Measurements from ENCODE around the gene VPREB3.
A peak's percentile ranks its signal among the peaks of the same experiment; 100 is the strongest.

VPREB3 gene

DNA sequence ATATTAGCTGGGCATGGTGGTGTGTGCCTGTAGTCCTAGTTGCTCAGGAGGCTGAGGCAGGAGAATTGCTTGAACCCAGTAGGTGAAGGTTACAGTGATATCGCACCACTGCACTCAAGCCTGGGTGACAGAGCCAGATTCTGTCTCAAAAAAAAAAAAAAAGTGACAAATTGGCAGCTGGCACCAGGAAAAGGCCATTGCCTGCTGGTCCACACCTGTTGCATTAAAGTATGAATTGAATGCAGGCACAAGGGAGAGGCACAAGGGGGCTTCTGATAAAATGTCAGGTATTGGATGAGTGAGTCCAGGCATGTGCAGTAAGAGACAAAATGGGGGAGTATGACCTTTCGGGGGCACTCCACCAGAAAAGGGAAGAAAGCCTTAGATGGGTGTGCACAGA, 31.5 kb downstream of the VPREB3 start:
- DNase-seq, result no peak

DNA sequence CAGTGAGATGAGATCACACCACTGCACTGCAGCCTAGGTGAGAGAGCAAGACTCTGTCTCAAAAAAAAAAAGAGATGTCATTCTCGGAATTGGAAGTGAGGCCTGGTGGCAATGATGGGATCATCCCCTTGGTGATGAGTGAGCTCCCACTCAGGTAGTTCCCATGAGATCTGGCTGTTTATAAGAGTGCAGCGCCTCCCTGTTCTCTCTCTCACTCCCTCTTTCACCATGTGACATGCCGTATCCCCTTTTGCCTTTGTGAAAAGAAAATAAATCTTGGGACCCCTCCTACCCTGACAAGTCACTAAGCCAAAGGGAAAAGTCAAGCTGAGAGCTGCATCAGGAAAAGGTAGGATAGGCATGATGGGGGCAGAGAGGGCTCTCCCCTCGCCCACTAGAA, 32.1 kb downstream of the VPREB3 start:
- no peak for DNase-seq

DNA sequence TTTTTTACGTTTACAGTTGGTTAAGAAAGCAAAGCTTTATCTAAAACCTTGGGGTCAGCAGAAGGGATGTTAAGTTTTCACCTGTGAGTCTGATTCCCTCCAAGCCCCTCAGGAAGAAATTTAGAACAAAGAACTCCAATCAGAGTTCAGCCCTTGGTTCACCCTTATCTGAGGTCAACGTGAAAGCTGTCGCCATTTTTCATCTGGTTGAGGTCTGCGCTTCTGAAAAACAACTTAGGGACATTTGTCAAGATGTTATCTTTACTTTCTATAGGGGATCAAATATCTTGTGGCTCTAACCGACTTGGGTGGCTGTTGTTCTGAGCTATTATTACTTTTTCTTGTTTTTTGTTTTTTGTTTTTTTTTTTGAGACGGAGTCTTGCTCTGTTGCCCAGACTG, 33.4 kb downstream of the VPREB3 start:
- no peak for DNase-seq

DNA sequence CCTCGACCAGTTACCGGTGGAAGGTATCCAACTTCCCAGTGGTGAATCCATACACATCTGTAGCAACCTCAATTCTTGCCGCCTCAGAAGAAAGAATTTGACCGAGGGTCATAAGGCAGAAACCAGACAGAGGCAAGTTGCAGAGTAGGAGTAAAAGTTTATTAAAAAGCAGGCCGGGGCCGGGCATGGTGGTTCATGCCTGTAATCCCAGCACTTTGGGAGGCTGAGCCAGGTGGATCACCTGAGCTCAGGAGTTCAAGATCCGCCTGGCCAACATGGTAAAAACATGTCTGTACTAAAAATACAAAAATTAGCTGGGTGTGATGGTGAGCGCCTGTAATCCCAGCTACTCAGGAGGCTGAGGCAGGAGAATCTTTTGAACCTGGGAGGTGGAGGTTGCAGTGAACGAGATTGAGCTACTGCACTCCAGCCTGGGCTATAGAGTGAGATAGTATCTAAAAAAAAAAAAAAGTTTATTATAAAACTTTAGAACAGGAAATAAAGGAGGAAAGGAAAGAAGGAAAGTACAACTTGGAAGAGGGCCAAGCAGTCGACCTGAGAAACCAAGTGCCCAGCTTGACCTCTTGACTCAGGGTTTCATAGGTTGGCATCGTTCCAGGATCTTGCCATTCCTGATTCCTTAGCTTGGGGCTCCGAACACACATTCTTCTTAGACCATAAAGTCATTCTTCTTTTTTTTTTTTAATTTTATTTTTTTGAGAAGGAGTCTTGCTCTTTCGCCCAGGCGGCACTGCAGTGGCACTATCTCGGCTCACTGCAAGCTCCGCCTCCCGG, 35.7 kb downstream of the VPREB3 start:
- no peak for DNase-seq

DNA sequence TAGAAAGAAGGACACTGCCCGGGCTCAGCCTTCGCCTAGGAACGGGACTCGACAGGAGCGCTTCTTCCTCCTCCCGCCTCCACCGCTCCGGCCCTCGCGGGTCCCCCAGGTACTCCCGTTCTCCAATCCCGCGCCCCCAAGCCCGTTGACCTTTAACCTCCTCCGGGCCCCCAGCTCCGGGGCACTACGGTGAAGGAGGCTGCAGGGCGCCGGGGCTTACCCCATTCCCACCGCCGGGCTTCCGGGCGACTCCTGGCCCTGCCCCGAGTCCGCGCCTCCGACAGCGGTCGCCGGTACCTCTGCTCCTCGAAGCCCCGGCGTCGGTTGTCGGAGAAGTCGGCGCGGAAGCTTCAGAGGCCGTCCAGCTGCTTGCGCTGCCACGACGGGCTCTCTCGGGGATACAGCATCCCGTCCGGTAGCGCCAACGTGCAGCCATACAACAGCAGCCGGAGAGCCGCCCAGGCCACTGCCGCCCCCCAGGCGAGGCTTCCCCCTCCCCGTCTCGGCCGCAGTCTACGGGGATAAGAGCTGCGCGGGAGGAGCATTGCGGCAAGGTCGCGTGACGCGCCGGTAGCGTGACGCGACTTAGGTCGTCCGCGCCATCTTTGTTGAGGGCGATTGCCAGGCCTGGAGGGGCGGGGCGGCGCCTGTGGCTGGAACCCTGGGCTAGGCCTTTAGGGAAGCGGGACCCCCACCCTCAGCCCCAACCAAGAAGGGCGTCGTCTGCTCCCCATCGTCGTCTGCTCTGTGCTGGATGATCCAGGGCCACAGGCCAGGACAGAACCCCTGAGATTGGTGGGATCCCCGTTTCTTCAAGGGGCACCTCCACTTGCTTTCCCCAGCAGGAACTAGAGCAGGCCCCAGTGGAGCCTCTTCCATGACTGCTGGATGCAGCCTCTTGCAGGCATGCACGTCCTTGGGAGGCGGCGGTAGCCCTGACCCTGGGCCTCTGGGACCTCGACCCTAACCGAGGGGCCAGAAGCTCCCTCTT, 37.1 kb downstream of the VPREB3 start:
- peak; percentile 66 for DNase-seq

DNA sequence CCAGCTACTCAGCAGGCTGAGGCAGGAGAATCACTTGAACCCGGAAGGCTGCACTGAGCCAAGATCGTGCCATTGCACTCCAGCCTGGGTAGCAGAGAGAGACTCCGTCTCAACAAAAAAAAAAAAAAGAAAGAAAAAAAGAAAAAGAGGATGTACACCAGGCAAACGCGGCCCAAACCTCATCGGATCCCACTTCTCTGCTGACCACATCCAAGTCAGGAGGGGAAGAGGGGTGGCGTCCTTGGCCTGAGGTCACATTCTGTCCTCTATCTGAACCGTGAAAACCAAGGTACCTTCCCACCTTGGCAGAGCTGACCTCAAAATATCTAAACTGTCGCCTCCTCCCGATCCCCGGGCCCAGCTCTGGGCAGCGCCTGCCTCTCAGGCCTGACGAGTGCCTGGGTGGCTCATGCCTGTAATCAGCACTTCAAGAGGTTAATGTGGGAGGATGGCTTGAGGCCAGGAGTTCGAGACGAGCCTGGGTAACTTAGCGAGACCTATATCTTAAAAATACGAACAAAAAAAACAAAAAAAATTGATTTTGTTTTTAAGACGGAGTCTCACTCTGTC, 38.3 kb downstream of the VPREB3 start:
- DNase-seq, result no peak

DNA sequence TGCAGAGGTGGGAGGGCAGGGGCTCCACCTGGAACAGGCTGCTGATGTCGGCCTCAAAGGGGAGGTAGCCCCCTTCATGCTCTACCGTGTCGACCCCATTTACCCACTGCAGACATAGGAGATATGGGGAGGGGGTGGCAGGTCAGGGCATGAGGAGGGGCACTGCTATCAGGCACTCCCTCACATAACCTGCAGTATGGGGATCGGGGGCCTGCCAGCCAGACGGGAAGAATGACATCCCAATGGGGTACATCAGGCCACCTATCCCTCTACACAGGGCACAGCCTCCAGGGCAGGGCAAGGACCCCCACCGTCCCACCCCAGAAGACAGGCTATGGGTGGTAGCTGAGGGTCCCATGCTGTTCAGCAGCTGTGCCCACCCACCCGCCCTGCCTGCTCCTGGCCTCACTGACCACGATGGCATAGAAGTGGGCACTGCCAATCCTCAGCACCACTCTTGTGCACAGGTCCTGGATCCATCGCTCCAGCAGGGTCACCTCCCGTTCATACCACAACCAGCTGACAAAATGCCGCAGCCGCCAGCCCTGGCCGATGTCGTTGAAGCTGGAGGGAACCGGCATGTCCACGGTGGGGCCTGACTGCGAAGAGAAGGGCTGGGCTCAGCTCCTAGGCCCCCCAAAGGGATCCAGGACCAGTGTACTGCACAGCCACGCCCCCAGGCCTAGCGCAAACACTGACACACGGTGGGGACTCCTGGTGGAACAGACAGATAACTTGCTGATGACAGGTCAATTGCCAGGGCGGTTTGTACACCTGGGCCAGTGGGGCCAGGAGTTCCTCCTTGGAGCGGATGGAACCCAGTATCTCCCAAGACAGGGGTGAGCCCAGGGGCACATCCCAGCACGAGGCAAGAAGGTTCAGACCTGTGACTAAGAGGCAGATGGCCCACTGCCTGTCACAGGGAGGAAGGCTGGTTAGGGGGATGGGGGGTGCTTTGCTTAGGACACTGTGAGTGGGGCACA, 39.3 kb downstream of the VPREB3 start:
- no peak for DNase-seq

DNA sequence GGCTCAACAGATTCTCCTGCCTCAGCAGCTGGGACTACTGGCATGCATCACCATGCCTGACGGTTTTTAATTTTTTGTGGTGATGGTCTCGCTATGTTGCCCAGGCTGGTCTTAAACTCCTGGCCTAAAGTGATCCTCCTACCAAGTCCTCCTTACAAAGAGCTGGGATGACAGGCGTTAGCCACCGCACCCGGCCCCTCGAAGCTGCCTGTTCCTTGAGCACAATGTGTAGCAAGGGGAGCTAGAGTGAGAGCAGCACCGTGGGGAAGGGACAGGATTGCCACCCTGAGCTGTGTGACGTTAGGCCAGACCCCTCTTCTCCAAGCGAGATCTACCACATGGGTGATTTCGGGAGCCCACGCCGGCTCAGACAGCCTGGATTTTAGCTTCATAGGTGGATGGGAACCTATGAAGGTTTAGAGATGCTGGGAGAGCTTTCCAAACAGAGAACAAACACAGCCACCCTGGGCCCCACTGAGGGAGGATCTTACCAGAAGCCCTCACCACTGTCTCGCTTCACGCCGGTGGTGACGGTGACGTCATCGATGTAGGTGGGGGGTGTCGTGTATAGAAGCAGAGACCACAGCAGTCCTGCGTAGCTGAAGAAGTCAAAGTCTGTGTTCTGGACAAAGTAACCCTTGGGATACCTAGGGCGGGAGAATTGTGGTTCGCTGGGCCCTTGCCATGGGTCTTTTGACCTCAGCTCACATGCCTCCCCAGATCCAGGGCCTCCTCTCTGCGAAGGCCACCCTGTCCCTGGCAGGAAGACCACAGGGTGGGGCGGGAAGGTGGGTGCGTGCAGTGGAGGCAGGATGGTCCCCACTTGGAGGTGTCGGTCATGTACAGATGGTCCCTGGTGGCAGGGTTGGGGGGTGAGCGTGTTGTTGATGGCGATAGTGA, 40.3 kb downstream of the VPREB3 start:
- DNase-seq, result no peak

DNA sequence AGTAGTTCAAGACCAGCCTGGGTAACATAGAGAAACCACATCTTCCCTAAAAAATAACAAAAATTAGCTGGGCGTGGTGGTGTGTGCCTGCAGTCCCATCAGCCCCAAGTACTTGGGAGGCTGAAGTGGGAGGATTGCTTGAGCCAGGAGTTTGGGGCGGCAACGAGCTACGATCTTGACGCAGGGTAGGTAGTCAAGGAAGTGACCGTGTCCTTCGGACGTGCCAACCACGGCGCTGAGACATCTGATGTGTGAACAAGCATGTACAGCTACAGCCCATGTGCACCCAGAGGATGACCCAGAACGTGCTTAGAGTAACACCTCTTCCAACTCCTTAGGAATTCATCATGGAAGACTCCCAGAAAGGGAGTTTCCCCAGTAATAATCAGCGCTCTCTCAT, 42.0 kb downstream of the VPREB3 start:
- DNase-seq, result no peak

DNA sequence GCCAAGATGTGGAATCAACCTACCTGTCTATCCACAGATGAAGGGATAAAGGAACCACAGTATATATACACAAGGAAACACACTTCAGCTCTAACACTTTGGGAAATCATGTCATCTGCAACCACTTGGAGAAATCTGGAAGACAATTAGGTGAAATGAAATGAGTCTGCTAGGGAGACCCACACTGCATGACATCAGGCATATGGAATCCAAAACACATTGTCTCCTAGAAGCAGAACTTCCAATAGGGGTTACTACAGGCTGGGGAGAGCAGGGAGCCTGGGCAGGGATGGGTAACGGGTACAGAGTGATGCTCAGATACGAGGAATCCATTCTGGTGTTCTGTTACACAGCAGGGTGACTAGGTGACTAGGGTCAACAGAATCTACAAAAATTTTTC, 45.1 kb downstream of the VPREB3 start:
- DNase-seq, result no peak

DNA sequence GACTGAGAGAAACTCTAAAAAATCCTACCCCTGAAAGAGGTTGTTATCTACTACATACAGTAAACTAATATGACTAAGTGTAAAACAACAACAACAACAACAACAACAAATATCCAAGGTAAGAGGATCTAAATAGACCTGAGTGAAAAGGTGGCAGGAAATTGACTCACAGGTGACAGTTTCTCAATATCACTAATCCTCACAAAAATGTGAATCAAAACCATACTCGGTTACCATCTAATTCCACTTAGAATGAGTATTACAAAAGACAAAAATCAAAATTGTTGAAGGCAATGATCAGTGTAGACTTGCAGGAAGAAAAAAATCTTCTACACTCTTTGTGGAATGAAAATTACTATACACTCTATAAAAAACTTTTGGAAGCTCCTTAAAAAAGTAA, 46.0 kb downstream of the VPREB3 start:
- DNase-seq, result no peak

DNA sequence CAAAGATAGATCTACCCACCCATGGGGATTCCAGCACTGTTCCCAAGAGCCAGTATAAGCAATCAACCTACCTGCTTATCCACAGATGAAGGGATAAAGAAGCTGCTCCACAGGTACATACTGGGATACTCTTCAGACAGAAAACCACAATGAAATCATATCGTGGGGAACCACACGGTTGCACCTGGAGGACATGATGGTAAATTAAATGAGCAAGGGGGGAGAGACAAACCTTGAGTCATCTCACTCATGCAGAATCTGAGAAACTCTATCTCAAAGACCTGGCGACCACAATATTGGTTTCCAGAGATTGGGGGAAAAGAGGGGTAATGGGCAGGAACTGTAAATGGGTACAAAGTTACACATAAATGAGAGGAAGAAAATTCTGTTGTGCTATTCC, 48.9 kb downstream of the VPREB3 start:
- no peak for DNase-seq

DNA sequence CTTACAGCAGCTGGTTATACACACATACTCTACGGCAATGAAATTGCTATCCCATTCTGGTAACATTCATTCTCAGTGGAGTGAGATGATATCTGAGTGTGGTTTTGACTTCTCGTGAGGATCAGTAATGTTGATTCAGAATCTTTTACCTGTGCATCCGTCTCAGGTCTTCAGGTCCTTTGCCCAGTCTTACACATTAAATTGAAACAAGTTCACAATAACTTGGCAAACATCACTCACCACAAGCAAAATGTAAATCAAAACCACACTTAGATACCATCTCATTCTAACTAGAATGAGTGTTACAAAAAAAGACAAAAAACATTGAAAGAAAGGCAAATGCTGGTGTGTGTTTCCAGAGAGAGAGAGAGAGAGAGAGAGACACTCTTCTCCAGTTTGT, 49.4 kb downstream of the VPREB3 start:
- no peak for DNase-seq

DNA sequence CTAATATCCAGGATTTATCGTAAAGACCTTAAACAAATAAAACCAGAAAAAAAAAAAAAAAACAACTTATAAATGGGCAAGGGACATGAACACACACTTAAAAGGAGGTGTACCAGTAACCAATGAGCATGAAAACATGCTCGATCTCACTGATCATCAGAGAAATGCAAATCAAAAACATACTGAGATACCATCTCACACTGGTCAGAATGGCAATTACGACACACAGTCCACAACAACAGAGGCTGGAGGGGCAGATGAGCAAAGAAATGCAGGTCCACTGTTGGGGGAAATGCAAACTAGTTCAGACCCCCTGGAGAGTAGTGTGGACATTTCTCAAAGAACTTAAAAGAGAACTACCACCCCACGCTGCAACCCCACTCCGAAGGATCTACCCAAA, 50.2 kb downstream of the VPREB3 start:
- no peak for DNase-seq
